Endothelial cell of umbilical vein (primary cell): Measurements from ENCODE around the gene PEX5L. TPM values are rescaled to one million over a fixed set of nuclear protein-coding genes. Genes with fewer than 3 reads are reported as not detected.

Experiments
- BruUV-seq: library from RNA; stranded (reverse); fragments of 400-500 nt; replicated peaks from 2 replicates; lab custom pipeline; 2021; lab: Mats Ljungman, UMichigan
- CTCF ChIA-PET: fragments of 300-600, 350-600 bp; sonication (Branson Sonifier 250); formaldehyde crosslinking; loops from one replicate; lab custom pipeline; 2021; ENCODE audit warnings: antibody characterized with exemption, inconsistent platforms; lab: Charles Lee
- POLR2A ChIA-PET: fragments of 300-600, 350-600 bp; sonication (Branson Sonifier 250); formaldehyde crosslinking; loops from one replicate; lab custom pipeline; 2021; ENCODE audit warnings: antibody characterized with exemption, inconsistent platforms; lab: Charles Lee
- DNase-seq: peaks from one replicate; pipeline ENCODE4 v3.0.0-alpha.2; 2011; ENCODE audit warnings: low read depth, low spot score
- FAIRE-seq: peaks from 2 replicates; lab custom pipeline; 2011; peaks lifted over from hg19 to GRCh38; lab: Jason Lieb, UNC
- H2AFZ ChIP-seq: 2 replicates; pipeline ENCODE4 v1.6.0; 2012; ENCODE audit warnings: low read depth, low read length, control low read depth, inconsistent platforms
- H3K27ac ChIP-seq: 2 replicates; pipeline ENCODE4 v1.5.1; 2011; ENCODE audit warnings: low read depth, mild to moderate bottlenecking, control low read depth, low read length, moderate library complexity; ENCODE audit not compliant: insufficient read depth
- H3K27me3 ChIP-seq, 2 experiments: 2 replicates each; pipeline versions ENCODE4 v1.6.0 to v1.6.1; 2011; ENCODE audit warnings: low read length in 2 of 2, mixed read lengths in 1 of 2; ENCODE audit not compliant: control insufficient read depth in 2 of 2, insufficient read depth in 2 of 2
- H3K36me3 ChIP-seq, 2 experiments: 2 replicates in 1 of 2; 3 replicates in 1 of 2; pipeline ENCODE4 v1.5.1; 2011; ENCODE audit warnings: low read length in 2 of 2, mild to moderate bottlenecking in 1 of 2, moderate library complexity in 1 of 2; ENCODE audit not compliant: control insufficient read depth in 2 of 2, insufficient read depth in 2 of 2; ENCODE audit errors: extremely low read depth in 1 of 2
- H3K4me1 ChIP-seq: 3 replicates; pipeline ENCODE4 v1.5.1; 2011; ENCODE audit warnings: mild to moderate bottlenecking, low read length; ENCODE audit not compliant: control insufficient read depth, insufficient read depth; ENCODE audit errors: extremely low read depth
- H3K4me2 ChIP-seq: 2 replicates; pipeline ENCODE4 v1.6.1; 2011; ENCODE audit warnings: low read length, control low read depth, mixed read lengths; ENCODE audit not compliant: insufficient read depth
- H3K4me3 ChIP-seq, 3 experiments: fragments of 200-600 bp in 1 of 3; sonication (generic), shearing (Covaris generic) in 1 of 3; replicated peaks in 1 of 3; 2 replicates each; pipeline ENCODE4 v1.5.1; 2011 to 2016; ENCODE audit warnings: control low read depth in 3 of 3, low read length in 3 of 3, mild to moderate bottlenecking in 2 of 3, inconsistent platforms in 1 of 3, low read depth in 1 of 3, moderate library complexity in 1 of 3; ENCODE audit not compliant: insufficient read depth in 1 of 3
- H3K79me2 ChIP-seq: 2 replicates; pipeline ENCODE4 v1.6.0; 2012; ENCODE audit warnings: low read length, inconsistent platforms; ENCODE audit not compliant: control insufficient read depth, insufficient read depth
- H3K9ac ChIP-seq: replicated peaks from 2 replicates; pipeline ENCODE3; 2011; ENCODE audit warnings: low read length, control low read depth; ENCODE audit not compliant: insufficient read depth; ENCODE audit errors: extremely low read depth
- H3K9me1 ChIP-seq: replicated peaks from 3 replicates; pipeline ENCODE4 v1.6.0; 2011; ENCODE audit warnings: mild to moderate bottlenecking, low read length; ENCODE audit not compliant: control insufficient read depth, insufficient read depth; ENCODE audit errors: extremely low read depth
- H3K9me3 ChIP-seq: replicated peaks from 2 replicates; pipeline ENCODE4 v1.5.1; 2012; ENCODE audit warnings: low read length, inconsistent platforms; ENCODE audit not compliant: control insufficient read depth, insufficient read depth
- H4K20me1 ChIP-seq: replicated peaks from 2 replicates; pipeline ENCODE3; 2011; ENCODE audit warnings: mild to moderate bottlenecking, low read length; ENCODE audit not compliant: control insufficient read depth, insufficient read depth; ENCODE audit errors: extremely low read depth
- CTCF ChIP-seq, 2 donors: IDR thresholded peaks; 1 replicate in 1 of 2; 2 replicates in 1 of 2; pipeline ENCODE4 v1.5.1; 2011; ENCODE audit warnings: low read length in 2 of 2, mild to moderate bottlenecking in 2 of 2, moderate library complexity in 2 of 2, control low read depth in 1 of 2, inconsistent platforms in 1 of 2, low read depth in 1 of 2; ENCODE audit not compliant: insufficient read depth in 1 of 2; ENCODE audit errors: extremely low read depth in 1 of 2
- EZH2 ChIP-seq: IDR thresholded peaks from 2 replicates; pipeline ENCODE4 v1.6.1; 2012; ENCODE audit warnings: borderline replicate concordance, low read depth, mild to moderate bottlenecking, moderate library complexity, low read length, inconsistent platforms; ENCODE audit not compliant: severe bottlenecking
- FOS ChIP-seq: IDR thresholded peaks from 2 replicates; pipeline ENCODE4 v1.6.1; 2011; ENCODE audit warnings: mild to moderate bottlenecking, low read length, moderate library complexity, borderline replicate concordance; ENCODE audit not compliant: insufficient read depth
- GATA2 ChIP-seq: IDR thresholded peaks from 2 replicates; pipeline ENCODE4 v1.7.0; 2011; ENCODE audit warnings: low read depth, mild to moderate bottlenecking, moderate library complexity, mixed read lengths, low read length; ENCODE audit not compliant: insufficient read length, insufficient read depth
- JUN ChIP-seq: IDR thresholded peaks from 2 replicates; pipeline ENCODE4 v1.6.1; 2011; ENCODE audit warnings: borderline replicate concordance, low read depth; ENCODE audit not compliant: insufficient read length, insufficient read depth
- MAX ChIP-seq: IDR thresholded peaks from 2 replicates; pipeline ENCODE4 v1.6.1; 2011; ENCODE audit not compliant: insufficient read depth, insufficient read length
- MYC ChIP-seq: IDR thresholded peaks from one replicate; pipeline ENCODE4 v1.6.1; 2011; ENCODE audit warnings: mild to moderate bottlenecking, low read depth, low read length
- POLR2A ChIP-seq: IDR thresholded peaks from 2 replicates; pipeline ENCODE4 v1.6.1; 2012; ENCODE audit warnings: low read depth, mild to moderate bottlenecking, control low read depth, low read length
- POLR2AphosphoS5 ChIP-seq: IDR thresholded peaks from 2 replicates; pipeline ENCODE4 v1.6.1; 2012; ENCODE audit warnings: low read depth, mild to moderate bottlenecking, control low read depth, low read length, moderate library complexity; ENCODE audit not compliant: insufficient read depth
- dilution Hi-C: fragments of 300-500 bp; cut with MboI; formaldehyde crosslinking; loops from one replicate; pipeline ENCODE4 v1.15.0; 2019; ENCODE audit warnings: low sequenced_read_pairs; ENCODE audit not compliant: extremely low pct_ligation_motif_present
- intact Hi-C: fragments of 100-400 bp; cut with micrococcal nuclease; formaldehyde crosslinking; loops from one replicate; pipeline ENCODE4 v1.10.0; 2022
- polyA plus RNA-seq, 4 experiments: library from polyadenylated mRNA; depleted of rRNA in 3 of 4; stranded (reverse) in 3 of 4; unstranded in 1 of 4; fragments of >200 nt; gene quantifications; 2 replicates each; pipeline versions ENCODE4 v1.2.1 to v1.2.3, GENCODE V29; 2011 to 2012; ENCODE audit warnings: missing spikeins in 1 of 4
- total RNA-seq: library from RNA; stranded (reverse); gene quantifications from 2 replicates; pipeline ENCODE4 v1.2.3, GENCODE V29; 2021

The PEX5L gene
- total and polyA plus RNA-seq, 2 donors (not counting 3 experiments of a cell fraction or from before 2014, with no cell fraction given): not detected

GRCh38 chr3:179921951-179922350 is 114.8 kb downstream of the PEX5L start:
- no peaks in the 10 kb centered on the region for H3K9me3 ChIP-seq
- H3K36me3 ChIP-seq: no peaks in the 10 kb centered on the region
- H3K4me2 ChIP-seq: no peak overlapping the region
- ChIA-PET CTCF (interaction anchor here (0.6 to 2.1 kb wide), 2 partner anchors 70 to 673 kb away, joined by 3 to 7 read pairs; no protein-coding TSS in a partner anchor), POLR2A (no interaction called here)
- no peak overlapping the region for H2AFZ ChIP-seq
- no peaks in the 10 kb centered on the region for H3K79me2 ChIP-seq
- no TSS peak for BruUV-seq
- no peaks in the 10 kb centered on the region for H3K9me1 ChIP-seq
- no peak for DNase-seq
- no peak overlapping the region for H3K27ac ChIP-seq
- no peaks in the 10 kb centered on the region for H3K4me1 ChIP-seq
- dilution Hi-C loops (no loop called here), intact Hi-C loops (no loop called here)
- no peak overlapping the region for H3K9ac ChIP-seq
- no peaks in the 10 kb centered on the region for H4K20me1 ChIP-seq
- TF ChIP-seq POLR2AphosphoS5 (no peak), CTCF (IDR thresholded peaks at IDR 0.05; ENCODE audit: extremely low read depth in 1 of 2, insufficient read depth in 1 of 2, low read depth in 1 of 2, low read length in 2 of 2) (no peak), POLR2A (no peak)
- no peak overlapping the region for H3K4me3 ChIP-seq
- no peaks in the 10 kb centered on the region for H3K27me3 ChIP-seq
- no peak for FAIRE-seq

GRCh38 chr3:179921500-179921899 is 115.2 kb downstream of the PEX5L start:
- H3K9me3 ChIP-seq: no peaks in the 10 kb centered on the region
- H4K20me1 ChIP-seq: no peaks in the 10 kb centered on the region
- no peak overlapping the region for H3K4me2 ChIP-seq
- H3K4me3 ChIP-seq: no peak overlapping the region
- TF ChIP-seq JUN (no peak), MAX (no peak), GATA2 (no peak), EZH2 (no peak), CTCF (IDR thresholded peaks at IDR 0.05; ENCODE audit: extremely low read depth in 1 of 2, insufficient read depth in 1 of 2, low read depth in 1 of 2, low read length in 2 of 2) (no peak), FOS (no peak), POLR2A (no peak), MYC (no peak), POLR2AphosphoS5 (no peak)
- no peaks in the 10 kb centered on the region for H3K9me1 ChIP-seq
- no peaks in the 10 kb centered on the region for H3K27me3 ChIP-seq
- no peak for FAIRE-seq
- no peak overlapping the region for H3K27ac ChIP-seq
- no peak overlapping the region for H2AFZ ChIP-seq
- intact Hi-C loops: no loop called here
- DNase-seq: no peak
- no peak overlapping the region for H3K9ac ChIP-seq
- no TSS peak for BruUV-seq
- ChIA-PET POLR2A (no interaction called here), CTCF (interaction anchor here (2.1 to 4.4 kb wide), 2 partner anchors 7 to 674 kb away, joined by 7 to 24 read pairs; no protein-coding TSS in a partner anchor)
- dilution Hi-C loops: no loop called here
- no peaks in the 10 kb centered on the region for H3K79me2 ChIP-seq
- H3K4me1 ChIP-seq: no peaks in the 10 kb centered on the region
- no peaks in the 10 kb centered on the region for H3K36me3 ChIP-seq
